Calu3 (cell line): Measurements from ENCODE around the gene TRIM47. TPM values are rescaled to one million over a fixed set of nuclear protein-coding genes. Genes with fewer than 3 reads are reported as not detected.

Experiments
- BruUV-seq: library from RNA; stranded (reverse); fragments of 400-500 nt; replicated peaks from 2 replicates; lab custom pipeline; 2021; lab: Mats Ljungman, UMichigan
- CTCF ChIA-PET: fragments of 300-600 bp; sonication (Branson Sonifier 250); formaldehyde crosslinking; loops from one replicate; lab custom pipeline; 2022; ENCODE audit warnings: antibody characterized with exemption; lab: Charles Lee
- DNase-seq: peaks from one replicate; pipeline ENCODE4 v3.0.0; 2022
- H3K27ac Mint-ChIP-seq: one replicate; pipeline ENCODE4 v1.8.0; 2022; ENCODE audit warnings: mixed read lengths; ENCODE audit not compliant: unreplicated experiment
- H3K27me3 Mint-ChIP-seq: one replicate; pipeline ENCODE4 v1.8.0; 2022; ENCODE audit warnings: mixed read lengths; ENCODE audit not compliant: unreplicated experiment
- H3K36me3 Mint-ChIP-seq: one replicate; pipeline ENCODE4 v1.8.0; 2022; ENCODE audit warnings: mild to moderate bottlenecking, moderate library complexity, mixed read lengths; ENCODE audit not compliant: insufficient read depth, unreplicated experiment
- H3K4me1 Mint-ChIP-seq: one replicate; pipeline ENCODE4 v1.8.0; 2022; ENCODE audit warnings: mild to moderate bottlenecking, low read depth, mixed read lengths; ENCODE audit not compliant: unreplicated experiment
- H3K4me3 Mint-ChIP-seq: one replicate; pipeline ENCODE4 v1.8.0; 2022; ENCODE audit warnings: mild to moderate bottlenecking, low read depth, moderate library complexity, mixed read lengths; ENCODE audit not compliant: unreplicated experiment
- H3K9me3 Mint-ChIP-seq: one replicate; pipeline ENCODE4 v1.8.0; 2022; ENCODE audit warnings: low read depth, mixed read lengths; ENCODE audit not compliant: unreplicated experiment
- intact Hi-C: fragments of 100-400 bp; cut with micrococcal nuclease; formaldehyde crosslinking; loops from one replicate; pipeline ENCODE4 v1.10.0; 2022; ENCODE audit not compliant: unreplicated experiment
- total RNA-seq: library from RNA; stranded (reverse); gene quantifications from 2 replicates; pipeline ENCODE4 v1.2.3, GENCODE V29; 2022
- TF ChIP-seq, protein P1 (sequence below): fragments of 200-600 bp; IDR thresholded peaks from one replicate; pipeline ENCODE4 v1.8.0; 2022; ENCODE audit warnings: antibody characterized with exemption; ENCODE audit not compliant: unreplicated experiment

Gene TRIM47
- total RNA-seq, 1 experiment from 2014 or later, result 54.1 TPM

DNA sequence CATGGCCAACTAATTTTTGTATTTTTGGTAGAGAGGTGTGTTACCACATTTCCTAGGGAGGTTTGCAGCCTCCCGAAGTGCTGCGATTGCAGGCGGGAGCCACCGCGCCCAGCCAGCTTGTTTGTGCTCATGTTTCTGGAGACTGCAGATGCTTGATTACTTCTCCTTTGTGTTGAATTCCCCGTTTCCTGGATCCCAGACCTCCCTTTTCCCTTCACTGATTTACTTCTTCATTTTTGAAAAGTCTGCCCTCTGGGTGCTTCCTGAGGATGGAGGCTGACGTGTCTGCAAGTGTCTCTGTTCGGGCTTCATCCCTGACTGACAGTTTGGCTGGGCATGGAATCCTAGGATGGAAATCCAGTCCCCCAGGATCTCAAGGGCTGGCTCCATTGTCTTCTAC lies 7.0 kb upstream of the TRIM47 start:
- Mint-ChIP-seq H3K27ac (no peak overlapping the region), H3K27me3 (no peaks in the 10 kb centered on the region), H3K9me3 (no peaks in the 10 kb centered on the region), H3K4me1 (no peaks in the 10 kb centered on the region), H3K4me3 (no peak overlapping the region), H3K36me3 (peaks cover 12% of the 10 kb centered on the region)
- intact Hi-C loops, result loop anchor here (5.0 kb wide), 1 partner anchor 38 kb away; no protein-coding TSS in a partner anchor
- no peak for DNase-seq
- no TSS peak for BruUV-seq
- CTCF ChIA-PET, result interaction anchor here (1.1 kb wide), 1 partner anchor 10 kb away, joined by 10 read pairs; no protein-coding TSS in a partner anchor
- TF ChIP-seq, protein P1, sequence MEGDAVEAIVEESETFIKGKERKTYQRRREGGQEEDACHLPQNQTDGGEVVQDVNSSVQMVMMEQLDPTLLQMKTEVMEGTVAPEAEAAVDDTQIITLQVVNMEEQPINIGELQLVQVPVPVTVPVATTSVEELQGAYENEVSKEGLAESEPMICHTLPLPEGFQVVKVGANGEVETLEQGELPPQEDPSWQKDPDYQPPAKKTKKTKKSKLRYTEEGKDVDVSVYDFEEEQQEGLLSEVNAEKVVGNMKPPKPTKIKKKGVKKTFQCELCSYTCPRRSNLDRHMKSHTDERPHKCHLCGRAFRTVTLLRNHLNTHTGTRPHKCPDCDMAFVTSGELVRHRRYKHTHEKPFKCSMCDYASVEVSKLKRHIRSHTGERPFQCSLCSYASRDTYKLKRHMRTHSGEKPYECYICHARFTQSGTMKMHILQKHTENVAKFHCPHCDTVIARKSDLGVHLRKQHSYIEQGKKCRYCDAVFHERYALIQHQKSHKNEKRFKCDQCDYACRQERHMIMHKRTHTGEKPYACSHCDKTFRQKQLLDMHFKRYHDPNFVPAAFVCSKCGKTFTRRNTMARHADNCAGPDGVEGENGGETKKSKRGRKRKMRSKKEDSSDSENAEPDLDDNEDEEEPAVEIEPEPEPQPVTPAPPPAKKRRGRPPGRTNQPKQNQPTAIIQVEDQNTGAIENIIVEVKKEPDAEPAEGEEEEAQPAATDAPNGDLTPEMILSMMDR, result no peak

DNA sequence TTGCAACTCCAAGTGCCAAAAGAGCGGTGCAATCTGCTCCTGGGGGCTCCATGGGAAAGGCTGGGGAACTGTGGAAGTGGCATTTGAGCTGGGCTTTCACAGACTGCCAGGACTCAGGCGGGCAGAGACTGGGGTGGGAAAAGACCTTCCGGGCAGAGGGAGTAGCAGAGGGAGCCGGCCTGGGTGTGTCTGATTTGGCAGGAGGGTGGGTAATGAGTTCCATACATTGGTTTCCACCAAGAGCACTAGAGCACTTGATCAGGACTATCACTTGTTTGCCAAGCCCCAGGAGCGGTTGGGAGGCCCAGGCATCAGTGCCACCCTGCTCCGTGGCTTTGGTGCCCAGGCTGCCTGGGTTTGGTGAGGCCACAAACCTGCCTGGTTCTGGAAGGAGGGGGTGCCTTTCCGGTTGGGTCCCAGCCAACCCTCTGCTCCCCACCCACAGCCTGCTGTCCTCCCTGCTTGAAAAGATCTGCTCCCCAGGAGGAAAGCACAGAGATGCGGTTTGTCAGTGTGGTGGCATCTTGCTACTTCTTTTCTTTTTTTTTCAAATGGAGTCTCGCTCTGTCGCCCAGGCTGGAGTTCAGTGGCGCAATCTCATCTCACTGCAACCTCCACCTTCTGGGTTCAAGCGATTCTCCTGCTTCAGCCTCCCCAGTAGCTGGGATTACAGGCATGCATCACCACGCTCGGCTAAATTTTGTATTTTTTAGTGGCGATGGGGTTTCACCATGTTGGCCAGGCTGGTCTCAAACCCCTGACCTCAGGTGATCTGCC lies 3.5 kb upstream of the TRIM47 start:
- Mint-ChIP-seq H3K9me3 (no peaks in the 10 kb centered on the region), H3K27ac (no peak overlapping the region), H3K27me3 (no peaks in the 10 kb centered on the region), H3K4me1 (peaks cover under 1% of the 10 kb centered on the region), H3K36me3 (peaks cover 30% of the 10 kb centered on the region), H3K4me3 (no peak overlapping the region)
- no TSS peak for BruUV-seq
- CTCF ChIA-PET, result interaction anchor here (0.6 to 0.9 kb wide), 2 partner anchors 26 to 36 kb away, joined by 3 to 8 read pairs; partner anchors contain the start of gene WBP2
- intact Hi-C loops, result no loop called here
- no peak for DNase-seq
- TF ChIP-seq, protein P1, result no peak

DNA sequence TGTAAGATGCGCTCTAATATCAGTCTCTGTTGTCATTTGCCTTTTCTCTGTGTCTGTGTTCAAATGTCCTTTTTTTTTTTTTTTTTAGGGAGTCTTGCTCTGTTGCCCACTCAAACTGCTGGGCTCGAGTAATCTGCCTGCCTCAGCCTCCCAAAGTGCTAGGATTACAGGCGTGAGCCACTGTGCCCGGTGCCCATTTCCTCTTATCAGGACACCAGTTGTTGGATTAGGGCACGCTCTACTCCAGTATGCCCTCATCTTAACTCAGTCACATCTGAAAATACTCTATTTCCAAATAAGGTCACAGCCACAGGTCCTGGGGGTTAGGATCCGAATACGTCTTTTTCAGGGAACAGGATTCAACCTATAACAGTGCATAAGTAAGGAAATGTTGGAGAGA lies 1.9 kb upstream of the TRIM47 start:
- H3K27ac Mint-ChIP-seq, result no peak overlapping the region
- CTCF ChIA-PET, result no interaction called here
- peaks cover 40% of the 10 kb centered on the region for H3K36me3 Mint-ChIP-seq
- H3K4me3 Mint-ChIP-seq, result no peak overlapping the region
- no peaks in the 10 kb centered on the region for H3K9me3 Mint-ChIP-seq
- TF ChIP-seq, protein P1, result no peak
- H3K27me3 Mint-ChIP-seq, result no peaks in the 10 kb centered on the region
- BruUV-seq, result no TSS peak
- no peak for DNase-seq
- intact Hi-C loops, result no loop called here
- peaks cover 17% of the 10 kb centered on the region for H3K4me1 Mint-ChIP-seq

DNA sequence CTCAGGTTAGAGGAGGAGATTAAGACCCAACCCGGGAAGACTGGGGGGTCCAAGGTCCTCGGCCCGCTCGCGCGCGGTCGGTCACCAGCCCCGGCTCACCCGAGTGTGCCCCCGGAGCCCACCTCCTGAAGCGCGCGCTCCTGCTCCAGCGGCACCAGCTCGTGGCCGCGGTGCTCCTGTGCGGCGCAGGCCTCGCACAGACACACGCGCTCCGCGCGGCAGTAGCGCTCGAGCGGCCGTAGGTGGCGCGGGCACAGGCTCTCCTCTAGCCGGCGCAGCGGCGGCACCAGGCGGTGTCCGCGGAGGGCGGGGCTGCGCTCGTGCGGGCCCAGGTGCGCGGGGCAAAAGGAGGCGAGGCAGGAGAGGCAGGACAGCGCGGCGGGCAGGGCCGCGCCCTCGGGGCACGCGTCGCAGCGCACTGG lies 618 bp downstream of the TRIM47 start:
- intact Hi-C loops, result loop anchor here (5.0 kb wide), 1 partner anchor 95 kb away; the partner anchor contains the start of gene UNK
- Mint-ChIP-seq H3K36me3 (peaks cover 60% of the 10 kb centered on the region), H3K4me3 (peak overlapping the region; percentile 87), H3K4me1 (peaks cover 18% of the 10 kb centered on the region), H3K9me3 (no peaks in the 10 kb centered on the region), H3K27me3 (no peaks in the 10 kb centered on the region), H3K27ac (peak overlapping the region; percentile 83)
- CTCF ChIA-PET, result interaction anchor here (0.6 to 3.1 kb wide), 5 partner anchors 22 to 448 kb away, joined by 3 to 22 read pairs (median 6); partner anchors contain the start of genes MRPL38, UNC13D and WBP2
- peak; percentile 84 for DNase-seq
- TF ChIP-seq, protein P1, result no peak
- no TSS peak for BruUV-seq
